Fibroblast of villous mesenchyme (primary cell): ENCODE measurements around the gene PRKAG3. TPM values are rescaled to one million over a fixed set of nuclear protein-coding genes. Genes with fewer than 3 reads are reported as not detected.

Experiments used
- DNase-seq: peaks from one replicate; pipeline ENCODE4 v3.0.0-alpha.2; 2010; ENCODE audit warnings: low read depth
- H3K4me3 ChIP-seq: 2 replicates; pipeline ENCODE4 v1.5.1; 2011; ENCODE audit warnings: low read depth, mild to moderate bottlenecking, low read length
- CTCF ChIP-seq: IDR thresholded peaks from 2 replicates; pipeline ENCODE4 v1.5.1; 2012; ENCODE audit warnings: low read depth, mild to moderate bottlenecking, low read length; ENCODE audit not compliant: insufficient read depth
- total RNA-seq: library from RNA; depleted of rRNA; stranded (reverse); fragments of >200 nt; gene quantifications from 2 replicates; pipeline ENCODE4 v1.2.3, GENCODE V29; 2012

Gene PRKAG3
- total RNA-seq, 1 donor, result not detected

GRCh38 chr2:218863021-218863520 is 31.5 kb upstream of the PRKAG3 start:
- TF ChIP-seq CTCF, result no peak
- H3K4me3 ChIP-seq, result no peak overlapping the region
- DNase-seq, result no peak

GRCh38 chr2:218861645-218862318 is 30.2 kb upstream of the PRKAG3 start:
- no peak for DNase-seq
- TF ChIP-seq CTCF, result no peak
- H3K4me3 ChIP-seq, result no peak overlapping the region

- H3K4me3 ChIP-seq, result no peak overlapping the region
- no peak for TF ChIP-seq CTCF
- DNase-seq, result peak; percentile 70
Observed at GRCh38 chr2:218860950-218861381, 29.4 kb upstream of the PRKAG3 start.

- DNase-seq, result no peak
- no peak for TF ChIP-seq CTCF
- peak overlapping the region; percentile 12 for H3K4me3 ChIP-seq
Observed at GRCh38 chr2:218859988-218860831, 28.6 kb upstream of the PRKAG3 start.

GRCh38 chr2:218859556-218859987 is 28.0 kb upstream of the PRKAG3 start, which contains the start of gene WNT6:
WNT6 (plus strand) TSS chr2:218859805; CDS start chr2:218860038, 233 bp downstream.
- TF ChIP-seq CTCF, result no peak
- no peak for DNase-seq
- peak within 1 kb of the TSS; percentile 12 for H3K4me3 ChIP-seq

GRCh38 chr2:218858671-218859555 is 27.3 kb upstream of the PRKAG3 start:
- no peak for DNase-seq
- no peak overlapping the region for H3K4me3 ChIP-seq
- TF ChIP-seq CTCF, result no peak
